Keratinocyte (primary cell): ENCODE measurements around the gene RIC8A.

Source experiments
- EZH2 ChIP-seq: IDR thresholded peaks from one replicate; pipeline ENCODE4 v1.6.1; 2012; ENCODE audit warnings: inconsistent platforms, mild to moderate bottlenecking, low read length, moderate library complexity
- TF ChIP-seq, protein P1 (sequence below), 3 experiments: IDR thresholded peaks in 1 of 3; conservative IDR thresholded peaks in 1 of 3; optimal IDR thresholded peaks in 1 of 3; 2 replicates in 2 of 3; 3 replicates in 1 of 3; pipeline versions ENCODE3 to v1.5.1; 2011; ENCODE audit warnings: low read length in 3 of 3, mild to moderate bottlenecking in 3 of 3, moderate library complexity in 2 of 3, control low read depth in 1 of 3, inconsistent platforms in 1 of 3; ENCODE audit not compliant: insufficient read depth in 2 of 3; ENCODE audit errors: extremely low read depth in 1 of 3

DNA sequence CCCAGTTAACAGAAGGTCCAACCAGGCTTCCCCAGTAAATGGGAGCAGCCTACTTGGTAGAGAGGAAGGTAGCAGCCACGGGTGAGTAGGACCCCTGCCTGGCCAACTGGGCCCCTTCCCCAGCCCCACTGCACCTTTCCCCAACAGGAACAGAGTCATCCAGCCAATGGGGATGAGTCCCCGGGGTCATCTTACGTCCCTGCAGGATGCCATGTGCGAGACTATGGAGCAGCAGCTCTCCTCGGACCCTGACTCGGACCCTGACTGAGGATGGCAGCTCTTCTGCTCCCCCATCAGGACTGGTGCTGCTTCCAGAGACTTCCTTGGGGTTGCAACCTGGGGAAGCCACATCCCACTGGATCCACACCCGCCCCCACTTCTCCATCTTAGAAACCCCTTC is 6.6 kb downstream of the RIC8A start:
- TF ChIP-seq, protein P1, sequence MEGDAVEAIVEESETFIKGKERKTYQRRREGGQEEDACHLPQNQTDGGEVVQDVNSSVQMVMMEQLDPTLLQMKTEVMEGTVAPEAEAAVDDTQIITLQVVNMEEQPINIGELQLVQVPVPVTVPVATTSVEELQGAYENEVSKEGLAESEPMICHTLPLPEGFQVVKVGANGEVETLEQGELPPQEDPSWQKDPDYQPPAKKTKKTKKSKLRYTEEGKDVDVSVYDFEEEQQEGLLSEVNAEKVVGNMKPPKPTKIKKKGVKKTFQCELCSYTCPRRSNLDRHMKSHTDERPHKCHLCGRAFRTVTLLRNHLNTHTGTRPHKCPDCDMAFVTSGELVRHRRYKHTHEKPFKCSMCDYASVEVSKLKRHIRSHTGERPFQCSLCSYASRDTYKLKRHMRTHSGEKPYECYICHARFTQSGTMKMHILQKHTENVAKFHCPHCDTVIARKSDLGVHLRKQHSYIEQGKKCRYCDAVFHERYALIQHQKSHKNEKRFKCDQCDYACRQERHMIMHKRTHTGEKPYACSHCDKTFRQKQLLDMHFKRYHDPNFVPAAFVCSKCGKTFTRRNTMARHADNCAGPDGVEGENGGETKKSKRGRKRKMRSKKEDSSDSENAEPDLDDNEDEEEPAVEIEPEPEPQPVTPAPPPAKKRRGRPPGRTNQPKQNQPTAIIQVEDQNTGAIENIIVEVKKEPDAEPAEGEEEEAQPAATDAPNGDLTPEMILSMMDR (optimal IDR thresholded peaks at IDR 0.05 in 1 of 3, IDR thresholded peaks at IDR 0.05 in 1 of 3, conservative IDR thresholded peaks at IDR 0.05 in 1 of 3; ENCODE audit: extremely low read depth in 1 of 3, insufficient read depth in 2 of 3, low read length in 3 of 3), result no peak
- TF ChIP-seq EZH2, result no peak
